Measurements from ENCODE around the gene PSD2. TPM values are rescaled to one million over a fixed set of nuclear protein-coding genes. Genes with fewer than 3 reads are reported as not detected.

The PSD2 gene
- 0.23 TPM for total RNA-seq

- DNase-seq (ENCODE audit: low spot score): no peak
These were observed at the start of gene PSD2 for GRCh38 chr5:139795074-139796001. TSS of gene PSD2 (plus strand) at chr5:139795808. CDS start at chr5:139809441, 13,633 bp downstream.

- DNase-seq (ENCODE audit: low spot score): no peak
These were observed 48.7 kb upstream of the PSD2 start for GRCh38 chr5:139746691-139747582.

GRCh38 chr5:139747583-139748504 lies 47.8 kb upstream of the PSD2 start:
- peak; percentile 37 for DNase-seq (ENCODE audit: low spot score)

- DNase-seq (ENCODE audit: low spot score): no peak
These were observed 47.1 kb upstream of the PSD2 start for GRCh38 chr5:139748505-139748826.

GRCh38 chr5:139749242-139749641 lies 46.4 kb upstream of the PSD2 start:
- no peak for DNase-seq (ENCODE audit: low spot score)

GRCh38 chr5:139751236-139751635 lies 44.4 kb upstream of the PSD2 start:
- DNase-seq (ENCODE audit: low spot score): no peak

GRCh38 chr5:139752506-139753473 lies 42.8 kb upstream of the PSD2 start:
- DNase-seq (ENCODE audit: low spot score): no peak

- no peak for DNase-seq (ENCODE audit: low spot score)
These were observed 39.5 kb upstream of the PSD2 start for GRCh38 chr5:139755892-139756671.

GRCh38 chr5:139756971-139757370 lies 38.6 kb upstream of the PSD2 start:
- DNase-seq (ENCODE audit: low spot score): no peak

- no peak for DNase-seq (ENCODE audit: low spot score)
These were observed 37.7 kb upstream of the PSD2 start for GRCh38 chr5:139757727-139758509.

GRCh38 chr5:139758510-139759075 lies 37.0 kb upstream of the PSD2 start:
- no peak for DNase-seq (ENCODE audit: low spot score)

- no peak for DNase-seq (ENCODE audit: low spot score)
These were observed 36.3 kb upstream of the PSD2 start for GRCh38 chr5:139759219-139759721.

- no peak for DNase-seq (ENCODE audit: low spot score)
These were observed 35.2 kb upstream of the PSD2 start for GRCh38 chr5:139760066-139761056.

- no peak for DNase-seq (ENCODE audit: low spot score)
These were observed 34.6 kb upstream of the PSD2 start for GRCh38 chr5:139761057-139761450.

- no peak for DNase-seq (ENCODE audit: low spot score)
These were observed 34.1 kb upstream of the PSD2 start for GRCh38 chr5:139761501-139761900.

GRCh38 chr5:139762615-139763170 lies 32.9 kb upstream of the PSD2 start:
- DNase-seq (ENCODE audit: low spot score): no peak
